Activated CD4-positive, alpha-beta memory T cell treated with anti-CD3 and anti-CD28 coated beads for 36 hours (primary cell): ENCODE measurements around the gene CNIH1. TPM values are rescaled to one million over a fixed set of nuclear protein-coding genes. Genes with fewer than 3 reads are reported as not detected.
A peak's percentile ranks its signal among the peaks of the same experiment; 100 is the strongest.
"Not testable (repeated sequence)": the region's sequence is repeated elsewhere in the genome, so short reads cannot be mapped to it uniquely, and the experiment has no call there.

ENCODE experiments used
- CTCF ChIA-PET: fragments of 350-600 bp; sonication (Branson Sonifier 250); formaldehyde crosslinking; loops from one replicate; lab custom pipeline; 2021; ENCODE audit warnings: antibody characterized with exemption, inconsistent platforms; lab: Charles Lee
- POLR2A ChIA-PET: fragments of 350-600 bp; sonication (Branson Sonifier 250); formaldehyde crosslinking; loops from one replicate; lab custom pipeline; 2021; ENCODE audit warnings: antibody characterized with exemption; lab: Charles Lee
- DNase-seq: peaks from one replicate; pipeline ENCODE4 v3.0.0-alpha.2; 2020
- H3K27ac Mint-ChIP-seq: one replicate; pipeline ENCODE4 v1.8.0; 2021; ENCODE audit warnings: mixed read lengths
- H3K27me3 Mint-ChIP-seq: one replicate; pipeline ENCODE4 v1.8.0; 2021; ENCODE audit warnings: mixed read lengths
- H3K36me3 Mint-ChIP-seq: one replicate; pipeline ENCODE4 v1.8.0; 2021; ENCODE audit warnings: mixed read lengths
- H3K4me1 Mint-ChIP-seq: one replicate; pipeline ENCODE4 v1.8.0; 2021; ENCODE audit warnings: low read depth, mixed read lengths
- H3K4me3 Mint-ChIP-seq: one replicate; pipeline ENCODE4 v1.8.0; 2021; ENCODE audit warnings: mild to moderate bottlenecking, mixed read lengths
- H3K9me3 Mint-ChIP-seq: one replicate; pipeline ENCODE4 v1.8.0; 2021; ENCODE audit warnings: mixed read lengths
- intact Hi-C: fragments of 100-400 bp; cut with micrococcal nuclease; formaldehyde crosslinking; loops from one replicate; pipeline ENCODE4 v1.15.1; 2023
- total RNA-seq, 2 experiments: library from RNA; stranded (reverse); gene quantifications; one replicate each; pipeline ENCODE4 v1.2.3, GENCODE V29; 2021

Gene CNIH1
- total RNA-seq, 2 experiments from 2014 or later, result 84.2 to 89.9 TPM

GRCh38 chr14:54425537-54426274 is 15.5 kb downstream of the CNIH1 start:
- H3K4me3 Mint-ChIP-seq, result no peak overlapping the region
- POLR2A ChIA-PET, result no interaction called here
- intact Hi-C loops, result no loop called here
- DNase-seq, result no peak
- no peaks in the 10 kb centered on the region for H3K27me3 Mint-ChIP-seq
- peaks cover 27% of the 10 kb centered on the region for H3K4me1 Mint-ChIP-seq
- no peak overlapping the region for H3K27ac Mint-ChIP-seq
- CTCF ChIA-PET, result no interaction called here
- H3K9me3 Mint-ChIP-seq, result no peaks in the 10 kb centered on the region
- H3K36me3 Mint-ChIP-seq, result peaks cover 32% of the 10 kb centered on the region

GRCh38 chr14:54425068-54425467 is 16.1 kb downstream of the CNIH1 start:
- no peak overlapping the region for H3K4me3 Mint-ChIP-seq
- ChIA-PET CTCF (no interaction called here), POLR2A (no interaction called here)
- peaks cover 28% of the 10 kb centered on the region for H3K36me3 Mint-ChIP-seq
- H3K27me3 Mint-ChIP-seq, result no peaks in the 10 kb centered on the region
- no peak overlapping the region for H3K27ac Mint-ChIP-seq
- peaks cover 24% of the 10 kb centered on the region for H3K4me1 Mint-ChIP-seq
- intact Hi-C loops, result no loop called here
- DNase-seq, result no peak
- H3K9me3 Mint-ChIP-seq, result no peaks in the 10 kb centered on the region

GRCh38 chr14:54424479-54424901 is 16.7 kb downstream of the CNIH1 start:
- H3K9me3 Mint-ChIP-seq, result no peaks in the 10 kb centered on the region
- H3K4me3 Mint-ChIP-seq, result no peak overlapping the region
- DNase-seq, result no peak
- no peak overlapping the region for H3K27ac Mint-ChIP-seq
- H3K27me3 Mint-ChIP-seq, result no peaks in the 10 kb centered on the region
- intact Hi-C loops, result no loop called here
- ChIA-PET POLR2A (interaction anchor here (0.7 kb wide), 1 partner anchor 12 kb away, joined by 4 read pairs; no protein-coding TSS in a partner anchor), CTCF (no interaction called here)
- peaks cover 21% of the 10 kb centered on the region for H3K4me1 Mint-ChIP-seq
- H3K36me3 Mint-ChIP-seq, result peaks cover 26% of the 10 kb centered on the region

GRCh38 chr14:54423991-54424390 is 17.2 kb downstream of the CNIH1 start:
- peaks cover 16% of the 10 kb centered on the region for H3K4me1 Mint-ChIP-seq
- no peaks in the 10 kb centered on the region for H3K9me3 Mint-ChIP-seq
- intact Hi-C loops, result no loop called here
- H3K27ac Mint-ChIP-seq, result no peak overlapping the region
- CTCF ChIA-PET, result no interaction called here
- H3K36me3 Mint-ChIP-seq, result peaks cover 21% of the 10 kb centered on the region
- POLR2A ChIA-PET, result interaction anchor here (0.7 kb wide), 1 partner anchor 12 kb away, joined by 4 read pairs; no protein-coding TSS in a partner anchor
- no peak for DNase-seq
- no peaks in the 10 kb centered on the region for H3K27me3 Mint-ChIP-seq
- H3K4me3 Mint-ChIP-seq, result no peak overlapping the region

- H3K4me3 Mint-ChIP-seq, result no peak overlapping the region
- ChIA-PET CTCF (interaction anchor here (0.7 to 1.0 kb wide), 3 partner anchors 9 to 54 kb away, joined by 3 read pairs; no protein-coding TSS in a partner anchor), POLR2A (interaction anchor here (0.5 kb wide), 1 partner anchor 8 kb away, joined by 3 read pairs; no protein-coding TSS in a partner anchor)
- DNase-seq, result no peak
- H3K4me1 Mint-ChIP-seq, result peaks cover 8% of the 10 kb centered on the region
- no peaks in the 10 kb centered on the region for H3K27me3 Mint-ChIP-seq
- H3K27ac Mint-ChIP-seq, result no peak overlapping the region
- intact Hi-C loops, result no loop called here
- H3K36me3 Mint-ChIP-seq, result peaks cover 4% of the 10 kb centered on the region
- no peaks in the 10 kb centered on the region for H3K9me3 Mint-ChIP-seq
These were observed 20.6 kb downstream of the CNIH1 start for GRCh38 chr14:54420478-54421142.

GRCh38 chr14:54411371-54411770 is 29.8 kb downstream of the CNIH1 start:
- Mint-ChIP-seq H3K4me1 (no peaks in the 10 kb centered on the region), H3K9me3 (no peaks in the 10 kb centered on the region), H3K27me3 (no peaks in the 10 kb centered on the region), H3K27ac (no peak overlapping the region), H3K4me3 (no peak overlapping the region), H3K36me3 (peaks cover 22% of the 10 kb centered on the region)
- intact Hi-C loops, result no loop called here
- CTCF ChIA-PET, result no interaction called here
- DNase-seq, result no peak
- POLR2A ChIA-PET, result no interaction called here

- CTCF ChIA-PET, result no interaction called here
- POLR2A ChIA-PET, result no interaction called here
- Mint-ChIP-seq H3K27ac (no peak overlapping the region), H3K27me3 (no peaks in the 10 kb centered on the region), H3K4me3 (no peak overlapping the region), H3K9me3 (no peaks in the 10 kb centered on the region), H3K36me3 (peaks cover 31% of the 10 kb centered on the region), H3K4me1 (no peaks in the 10 kb centered on the region)
- intact Hi-C loops, result no loop called here
- DNase-seq, result no peak
These were observed 31.0 kb downstream of the CNIH1 start for GRCh38 chr14:54410215-54410614.

GRCh38 chr14:54403401-54404005 is 37.7 kb downstream of the CNIH1 start:
- CTCF ChIA-PET, result interaction anchor here (0.9 kb wide), 1 partner anchor 36 kb away, joined by 3 read pairs; no protein-coding TSS in a partner anchor
- H3K27ac Mint-ChIP-seq, intact Hi-C loops, H3K4me1 Mint-ChIP-seq, POLR2A ChIA-PET, H3K27me3 Mint-ChIP-seq, DNase-seq, H3K9me3 Mint-ChIP-seq, H3K4me3 Mint-ChIP-seq: not testable (repeated sequence)
- H3K36me3 Mint-ChIP-seq, result peaks cover 46% of the 10 kb centered on the region

- POLR2A ChIA-PET, result no interaction called here
- intact Hi-C loops, result no loop called here
- CTCF ChIA-PET, result no interaction called here
- no peak for DNase-seq
- Mint-ChIP-seq H3K9me3 (peaks cover 2% of the 10 kb centered on the region), H3K4me1 (peaks cover 17% of the 10 kb centered on the region), H3K4me3 (no peak overlapping the region), H3K36me3 (peaks cover 24% of the 10 kb centered on the region), H3K27me3 (no peaks in the 10 kb centered on the region), H3K27ac (no peak overlapping the region)
These were observed 41.6 kb downstream of the CNIH1 start for GRCh38 chr14:54399560-54399959.

- peak within 1 kb of the TSS; percentile 88 for H3K4me3 Mint-ChIP-seq
- H3K36me3 Mint-ChIP-seq, result peaks cover 4% of the 10 kb centered on the region
- intact Hi-C loops, result loop anchor here (1.0 to 2.0 kb wide), 5 partner anchors 39 to 506 kb away; partner anchors contain the start of genes CGRRF1, CNIH1, GCH1 and GMFB
- CTCF ChIA-PET, result interaction anchor here (0.8 to 2.0 kb wide), 7 partner anchors 34 to 408 kb away, joined by 3 to 6 read pairs (median 4); partner anchors contain the start of gene GMFB
- DNase-seq, result peak; percentile 99
- no peaks in the 10 kb centered on the region for H3K27me3 Mint-ChIP-seq
- POLR2A ChIA-PET, result interaction anchor here (0.8 to 2.0 kb wide), 5 partner anchors 17 to 380 kb away, joined by 3 to 8 read pairs (median 4); partner anchors contain the start of gene GMFB
- H3K9me3 Mint-ChIP-seq, result no peaks in the 10 kb centered on the region
- peaks cover 17% of the 10 kb centered on the region for H3K4me1 Mint-ChIP-seq
- H3K27ac Mint-ChIP-seq, result peak within 1 kb of the TSS; percentile 70
These were observed 44.5 kb downstream of the CNIH1 start, which contains the start of gene CDKN3 for GRCh38 chr14:54396493-54397335. Gene CDKN3, plus strand, starts transcription at chr14:54397007. Its CDS starts 62 bp downstream, at chr14:54397069.

GRCh38 chr14:54396183-54396492 is 45.0 kb downstream of the CNIH1 start:
- DNase-seq, result no peak
- Mint-ChIP-seq H3K4me3 (peak overlapping the region; percentile 88), H3K36me3 (peaks cover 1% of the 10 kb centered on the region), H3K27ac (peak overlapping the region; percentile 70), H3K27me3 (no peaks in the 10 kb centered on the region), H3K4me1 (peaks cover 17% of the 10 kb centered on the region), H3K9me3 (no peaks in the 10 kb centered on the region)
- CTCF ChIA-PET, result interaction anchor here (1.4 to 2.0 kb wide), 5 partner anchors 33 to 409 kb away, joined by 3 to 6 read pairs (median 4); partner anchors contain the start of gene GMFB
- POLR2A ChIA-PET, result interaction anchor here (1.0 to 2.0 kb wide), 3 partner anchors 17 to 380 kb away, joined by 3 to 8 read pairs (median 4); partner anchors contain the start of gene GMFB
- intact Hi-C loops, result loop anchor here (1.0 to 2.0 kb wide), 5 partner anchors 39 to 507 kb away; partner anchors contain the start of genes CGRRF1, CNIH1, GCH1 and GMFB
